Heart right ventricle (tissue), 16 donors: ENCODE measurements around the gene ASPHD1. TPM values are rescaled to one million over a fixed set of nuclear protein-coding genes. Genes with fewer than 3 reads are reported as not detected.

ENCODE experiments used
- ATAC-seq, 8 donors: fragments of 200-7000 bp; cut with Tn5 transposase; one replicate each; pipeline ENCODE4 v1.9.1; 2020; ENCODE audit warnings: mild to moderate bottlenecking in 8 of 8, moderate library complexity in 8 of 8, moderate number of reproducible peaks in 1 of 8
- DNase-seq, 2 donors: peaks; one replicate each; pipeline ENCODE4 v3.0.0-alpha.2; 2020
- H3K27ac ChIP-seq, 10 donors: fragments of 200-600 bp; sonication (generic) in 2 of 10; one replicate each; pipeline versions ENCODE4 v1.5.0 to v1.8.0; 2020 to 2022; ENCODE audit warnings: mild to moderate bottlenecking in 3 of 10
- H3K27me3 ChIP-seq, 7 donors: fragments of 200-600 bp; one replicate each; pipeline ENCODE4 v1.8.0; 2021 to 2022; ENCODE audit warnings: mild to moderate bottlenecking in 2 of 7
- H3K36me3 ChIP-seq, 9 donors: fragments of 200-600 bp; sonication (generic) in 1 of 9; one replicate each; pipeline versions ENCODE4 v1.5.0 to v1.8.0; 2020 to 2022; ENCODE audit warnings: mild to moderate bottlenecking in 2 of 9
- H3K4me1 ChIP-seq, 9 donors: fragments of 200-600 bp; sonication (generic) in 1 of 9; one replicate each; pipeline versions ENCODE4 v1.5.0 to v1.8.0; 2020 to 2022; ENCODE audit warnings: mild to moderate bottlenecking in 4 of 9
- H3K4me3 ChIP-seq, 10 donors: fragments of 200-600 bp; sonication (generic) in 2 of 10; one replicate each; pipeline versions ENCODE4 v1.5.0 to v1.8.0; 2020 to 2022; ENCODE audit warnings: mild to moderate bottlenecking in 7 of 10, moderate library complexity in 2 of 10
- H3K9me3 ChIP-seq, 11 donors: fragments of 200-600 bp in 10 of 11; sonication (generic) in 2 of 11; one replicate each; pipeline versions ENCODE4 v1.5.0 to v1.8.0; 2013 to 2022; ENCODE audit warnings: mild to moderate bottlenecking in 2 of 11, control low read depth in 1 of 11, moderate library complexity in 1 of 11
- CTCF ChIP-seq, 9 donors: fragments of 200-600 bp; sonication (generic) in 2 of 9; IDR thresholded peaks; one replicate each; pipeline versions ENCODE4 v1.5.0 to v1.8.0; 2021 to 2022; ENCODE audit warnings: antibody characterized with exemption in 9 of 9, mild to moderate bottlenecking in 5 of 9, moderate library complexity in 1 of 9
- WGBS, 2 donors: extraction: QIAGEN DNeasy Blood & Tissue Kit; methylation state at CpG; one replicate each; pipeline ENCODE4 v1.1.7; 2013; ENCODE audit warnings: inconsistent platforms in 1 of 2; 5-methylcytosine and 5-hydroxymethylcytosine counted together
- intact Hi-C, 10 donors: fragments of 100-400 bp; cut with DNase I; formaldehyde crosslinking; loops; one replicate each; pipeline versions ENCODE4 v1.11.1 to v1.14.2; 2022
- polyA plus RNA-seq, 2 donors: library from polyadenylated mRNA; stranded (reverse); fragments of 200-250 nt; gene quantifications; one replicate each; pipeline ENCODE4 v1.2.3, GENCODE V29; 2013
- total RNA-seq, 10 donors: library from RNA; stranded (reverse); fragmentation: NEBNext Ultra II Directional in 3 of 10; extraction: Animal tissue kit (Norgen Biotek cat#: 25700) in 3 of 10; gene quantifications; one replicate each; pipeline versions ENCODE4 v1.2.1 to v1.2.4, GENCODE V29; 2021 to 2023
- donor health status: Arrhythmogenic right ventricular cardiomyopathy.
- donor health status: ischemic (EF 13 %, LVEDD 7.1; RV severe dilation, severe dysfunction).
- donor health status: healthy with polysubstance abuse.
- donor health status: DM: no; HTN: yes; CAD: no.
- donor health status: DM: no; HTN: no; CAD: no.
- donor health status: ischemic (EF 25% LVEDD 6.9; RV normal size, moderate dysfunction).
- donor health status: ischemic (EF 25% LVEDD 5.7; RV mildly dilated, moderate dysfunction).
- donor health status: healthy.
- donor health status: DM: yes; HTN: yes; CAD: no.
- donor health status: Ischemic cardiomyopathy.
- donor health status: ischemic (EF 35%, LVEDD 5.7; RV mildly dilated, moderate dysfunction).
- donor health status: nonischemic (EF 11% LVEDD 7.7; RV severe dilation, severe dysfunction).
- donor health status: DM: yes; HTN: yes; CAD: no.
- donor health status: PGD.
- donor health status: ischemic (EF 29% LVEDD 5.4; RV normal size, mild dysfunction).
- donor health status: nonischemic (EF 23%, LVEDD 6.1; RV moderate dilation, normal function).

Gene ASPHD1
- total and polyA plus RNA-seq, 12 donors, result 0.20 to 1.1 (median 0.65) TPM; not detected in 5

GRCh38 chr16:29860218-29860617 lies 40.1 kb upstream of the ASPHD1 start:
- intact Hi-C loops, result loop anchor here in 6 of 10 donors (5.0 to 10.0 kb wide), 7 partner anchors 38 to 162 kb away; partner anchors contain the start of genes PAGR1 (in 4 of the 6), C16orf92 (in 1 of the 6), HIRIP3 (in 1 of the 6) and INO80E (in 1 of the 6)
- peak overlapping the region in 1 of 10 donors; percentile 88 for H3K4me3 ChIP-seq
- DNase-seq, result peak in 1 of 2 donors; percentile 48
- peaks cover 8 to 25% (median 19%) of the 10 kb centered on the region in 9 donors for H3K4me1 ChIP-seq
- ATAC-seq, result peak in 2 of 8 donors; percentile 8 to 10
- H3K27me3 ChIP-seq, result no peaks in the 10 kb centered on the region
- H3K27ac ChIP-seq, result peak overlapping the region in 1 of 10 donors; percentile 27
- WGBS, 2 donors, result 73 to 75% methylated on average over 9 of the region's 9 CpGs
- no peaks in the 10 kb centered on the region for H3K9me3 ChIP-seq
- no peak for TF ChIP-seq CTCF (IDR thresholded peaks at IDR 0.05)
- peaks cover 0 to 39% (median 26%) of the 10 kb centered on the region in 9 donors for H3K36me3 ChIP-seq

GRCh38 chr16:29862383-29862883 lies 37.9 kb upstream of the ASPHD1 start:
- intact Hi-C loops, result loop anchor here in 6 of 10 donors (5.0 to 10.0 kb wide), 7 partner anchors 40 to 160 kb away; partner anchors contain the start of genes PAGR1 (in 4 of the 6), C16orf92 (in 1 of the 6), HIRIP3 (in 1 of the 6) and INO80E (in 1 of the 6)
- H3K27me3 ChIP-seq, result no peaks in the 10 kb centered on the region
- peak overlapping the region; percentile 65 to 99 (median 91) for H3K4me3 ChIP-seq
- peak overlapping the region; percentile 85 to 98 (median 94) for H3K27ac ChIP-seq
- H3K9me3 ChIP-seq, result no peaks in the 10 kb centered on the region
- ATAC-seq (peak in 5 of 8 donors; percentile 2 to 21 (median 3)), DNase-seq (no peak)
- H3K36me3 ChIP-seq, result peaks cover 0 to 39% (median 26%) of the 10 kb centered on the region in 9 donors
- 2% methylated on average over 27 of the region's 27 CpGs for WGBS, 2 donors
- TF ChIP-seq CTCF (IDR thresholded peaks at IDR 0.05), result peak in 3 of 9 donors; percentile 10 to 22 (median 20)
- H3K4me1 ChIP-seq, result peaks cover 8 to 25% (median 19%) of the 10 kb centered on the region in 9 donors

- TF ChIP-seq CTCF (IDR thresholded peaks at IDR 0.05), result peak; percentile 17 to 76 (median 52)
- ATAC-seq, result peak; percentile 97 to 99 (median 98)
- peaks cover 8 to 25% (median 19%) of the 10 kb centered on the region in 9 donors for H3K4me1 ChIP-seq
- H3K27ac ChIP-seq, result peak within 1 kb of the TSS; percentile 85 to 98 (median 94)
- WGBS, 2 donors, result 0 to 1% methylated on average over 57 of the region's 57 CpGs
- no peaks in the 10 kb centered on the region for H3K9me3 ChIP-seq
- intact Hi-C loops, result loop anchor here in 7 of 10 donors (1.0 to 10.0 kb wide), 8 partner anchors 41 to 159 kb away; partner anchors contain the start of genes PAGR1 (in 5 of the 7), C16orf92 (in 1 of the 7), HIRIP3 (in 1 of the 7) and INO80E (in 1 of the 7)
- H3K36me3 ChIP-seq, result peaks cover 0 to 34% (median 26%) of the 10 kb centered on the region in 9 donors
- no peaks in the 10 kb centered on the region for H3K27me3 ChIP-seq
- peak within 1 kb of the TSS; percentile 65 to 99 (median 91) for H3K4me3 ChIP-seq
- peak; percentile 91 to 96 for DNase-seq
Observed at GRCh38 chr16:29862884-29863668, 37.2 kb upstream of the ASPHD1 start, which contains the start of gene CDIPT. Gene CDIPT (minus strand): TSS chr16:29863226. CDS start chr16:29862857, 369 bp downstream.

GRCh38 chr16:29863669-29863984 lies 36.7 kb upstream of the ASPHD1 start:
- Histone ChIP-seq H3K27ac (peak overlapping the region; percentile 85 to 98 (median 94)), H3K9me3 (no peaks in the 10 kb centered on the region), H3K4me1 (peaks cover 8 to 25% (median 19%) of the 10 kb centered on the region in 9 donors), H3K36me3 (peaks cover 0 to 29% (median 22%) of the 10 kb centered on the region in 9 donors), H3K27me3 (no peaks in the 10 kb centered on the region), H3K4me3 (peak overlapping the region in 8 of 10 donors; percentile 13 to 99 (median 89))
- DNase-seq (no peak), ATAC-seq (peak in 1 of 8 donors; percentile 4)
- intact Hi-C loops, result loop anchor here in 7 of 10 donors (1.0 to 10.0 kb wide), 8 partner anchors 41 to 159 kb away; partner anchors contain the start of genes PAGR1 (in 5 of the 7), C16orf92 (in 1 of the 7), HIRIP3 (in 1 of the 7) and INO80E (in 1 of the 7)
- no peak for TF ChIP-seq CTCF (IDR thresholded peaks at IDR 0.05)
- WGBS, 2 donors, result 34 to 36% methylated on average over 16 of the region's 16 CpGs
